ENCODE measurements around the gene IGSF1.

- TF ChIP-seq GATA2 (IDR thresholded peaks at IDR 0.05; ENCODE audit: low read depth, low read length) (no peak), GATA3 (IDR thresholded peaks at IDR 0.05; ENCODE audit: low read depth, low read length) (no peak)
Measured at GRCh38 chrX:131264053-131264452, 25.1 kb downstream of the IGSF1 start.

All from SH-SY5Y (cell line).